ENCODE results near the gene PLCG1. TPM values are rescaled to one million over a fixed set of nuclear protein-coding genes. Genes with fewer than 3 reads are reported as not detected.

Gene PLCG1
- total RNA-seq, 2 experiments from 2014 or later: 395 to 406 TPM

GRCh38 chr20:41182296-41183212 lies 45.2 kb downstream of the PLCG1 start:
- H3K4me1 Mint-ChIP-seq (ENCODE audit: low read depth): peaks cover 15% of the 10 kb centered on the region
- DNase-seq: peak; percentile 22
- ATAC-seq: peak; percentile 39
- H3K4me3 Mint-ChIP-seq: no peak overlapping the region
- ChIA-PET POLR2A (no interaction called here), CTCF (interaction anchor here (1.0 to 2.3 kb wide), 2 partner anchors 10 to 157 kb away, joined by 4 to 7 read pairs; no protein-coding TSS in a partner anchor)
- no peaks in the 10 kb centered on the region for H3K9me3 Mint-ChIP-seq (ENCODE audit: insufficient read depth)
- no peaks in the 10 kb centered on the region for H3K27me3 Mint-ChIP-seq (ENCODE audit: low read depth)
- peak overlapping the region; percentile 17 for H3K27ac Mint-ChIP-seq
- peaks cover 27% of the 10 kb centered on the region for H3K36me3 Mint-ChIP-seq (ENCODE audit: low read depth)

- ChIA-PET CTCF (interaction anchor here (0.9 kb wide), 1 partner anchor 11 kb away, joined by 3 read pairs; no protein-coding TSS in a partner anchor), POLR2A (no interaction called here)
- Mint-ChIP-seq H3K4me1 (ENCODE audit: low read depth) (peaks cover 15% of the 10 kb centered on the region), H3K9me3 (ENCODE audit: insufficient read depth) (no peaks in the 10 kb centered on the region), H3K27ac (no peak overlapping the region), H3K27me3 (ENCODE audit: low read depth) (no peaks in the 10 kb centered on the region), H3K4me3 (no peak overlapping the region), H3K36me3 (ENCODE audit: low read depth) (peaks cover 19% of the 10 kb centered on the region)
- ATAC-seq (no peak), DNase-seq (peak; percentile 20)
These were observed 46.0 kb downstream of the PLCG1 start for GRCh38 chr20:41183391-41183790.

DNA sequence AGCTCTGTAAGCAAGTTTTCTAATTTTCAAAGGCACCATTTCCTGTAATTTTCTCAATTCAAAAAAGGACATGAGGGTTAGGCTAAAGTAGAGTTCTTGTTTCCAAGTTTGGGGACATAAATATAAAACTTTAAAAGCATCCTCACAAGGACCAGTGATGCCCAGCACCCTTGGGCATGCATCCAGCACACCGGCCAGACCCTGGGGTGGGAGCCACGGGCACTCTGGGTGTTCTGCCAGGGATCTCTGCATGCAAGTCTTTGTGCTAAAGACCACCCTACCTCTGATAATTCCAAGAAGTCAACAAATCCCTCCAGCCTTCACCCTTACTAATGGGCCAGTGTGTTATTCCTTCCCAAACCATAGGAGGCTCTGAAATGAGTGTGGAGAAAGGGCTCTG lies 46.5 kb downstream of the PLCG1 start:
- no peak overlapping the region for H3K27ac Mint-ChIP-seq
- ATAC-seq: no peak
- ChIA-PET POLR2A (no interaction called here), CTCF (interaction anchor here (0.9 kb wide), 1 partner anchor 11 kb away, joined by 3 read pairs; no protein-coding TSS in a partner anchor)
- no peak overlapping the region for H3K4me3 Mint-ChIP-seq
- DNase-seq: peak; percentile 11
- H3K27me3 Mint-ChIP-seq (ENCODE audit: low read depth): no peaks in the 10 kb centered on the region
- peaks cover 15% of the 10 kb centered on the region for H3K4me1 Mint-ChIP-seq (ENCODE audit: low read depth)
- H3K9me3 Mint-ChIP-seq (ENCODE audit: insufficient read depth): peaks cover 1% of the 10 kb centered on the region
- peaks cover 14% of the 10 kb centered on the region for H3K36me3 Mint-ChIP-seq (ENCODE audit: low read depth)

GRCh38 chr20:41185013-41185757 lies 47.8 kb downstream of the PLCG1 start:
- no peak for ATAC-seq
- ChIA-PET CTCF (interaction anchor here (1.0 kb wide), 1 partner anchor 12 kb away, joined by 4 read pairs; no protein-coding TSS in a partner anchor), POLR2A (no interaction called here)
- Mint-ChIP-seq H3K4me1 (ENCODE audit: low read depth) (peaks cover 15% of the 10 kb centered on the region), H3K36me3 (ENCODE audit: low read depth) (peaks cover 16% of the 10 kb centered on the region), H3K4me3 (no peak overlapping the region), H3K27ac (no peak overlapping the region), H3K27me3 (ENCODE audit: low read depth) (no peaks in the 10 kb centered on the region), H3K9me3 (ENCODE audit: insufficient read depth) (peaks cover 14% of the 10 kb centered on the region)
- DNase-seq: peak; percentile 19

DNA sequence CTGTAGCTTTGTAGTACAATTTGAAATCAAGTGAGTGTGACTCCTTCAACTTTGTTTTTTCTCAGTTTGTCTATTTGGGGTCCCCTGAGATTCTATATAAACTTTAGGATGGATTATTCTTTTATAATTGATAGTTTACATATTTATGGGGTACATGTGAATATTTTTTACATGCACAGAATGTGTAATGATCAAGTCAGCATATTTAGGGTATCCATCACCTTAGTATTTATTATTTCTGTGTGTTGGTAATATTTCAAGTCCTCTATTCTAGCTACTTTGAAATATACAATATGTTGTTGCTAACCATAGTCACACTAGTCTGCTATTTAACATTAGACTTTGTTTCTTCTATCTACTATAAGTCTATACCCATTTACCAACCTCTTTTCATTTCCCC lies 50.3 kb downstream of the PLCG1 start:
- no peak for ATAC-seq
- Mint-ChIP-seq H3K27me3 (ENCODE audit: low read depth) (no peaks in the 10 kb centered on the region), H3K4me3 (no peak overlapping the region), H3K27ac (no peak overlapping the region), H3K4me1 (ENCODE audit: low read depth) (no peaks in the 10 kb centered on the region), H3K9me3 (ENCODE audit: insufficient read depth) (peaks cover 14% of the 10 kb centered on the region), H3K36me3 (ENCODE audit: low read depth) (peaks cover 20% of the 10 kb centered on the region)
- ChIA-PET POLR2A (interaction anchor here (1.6 kb wide), 1 partner anchor 11 kb away, joined by 5 read pairs; no protein-coding TSS in a partner anchor), CTCF (interaction anchor here (1.6 kb wide), 1 partner anchor 14 kb away, joined by 6 read pairs; no protein-coding TSS in a partner anchor)
- no peak for DNase-seq

DNA sequence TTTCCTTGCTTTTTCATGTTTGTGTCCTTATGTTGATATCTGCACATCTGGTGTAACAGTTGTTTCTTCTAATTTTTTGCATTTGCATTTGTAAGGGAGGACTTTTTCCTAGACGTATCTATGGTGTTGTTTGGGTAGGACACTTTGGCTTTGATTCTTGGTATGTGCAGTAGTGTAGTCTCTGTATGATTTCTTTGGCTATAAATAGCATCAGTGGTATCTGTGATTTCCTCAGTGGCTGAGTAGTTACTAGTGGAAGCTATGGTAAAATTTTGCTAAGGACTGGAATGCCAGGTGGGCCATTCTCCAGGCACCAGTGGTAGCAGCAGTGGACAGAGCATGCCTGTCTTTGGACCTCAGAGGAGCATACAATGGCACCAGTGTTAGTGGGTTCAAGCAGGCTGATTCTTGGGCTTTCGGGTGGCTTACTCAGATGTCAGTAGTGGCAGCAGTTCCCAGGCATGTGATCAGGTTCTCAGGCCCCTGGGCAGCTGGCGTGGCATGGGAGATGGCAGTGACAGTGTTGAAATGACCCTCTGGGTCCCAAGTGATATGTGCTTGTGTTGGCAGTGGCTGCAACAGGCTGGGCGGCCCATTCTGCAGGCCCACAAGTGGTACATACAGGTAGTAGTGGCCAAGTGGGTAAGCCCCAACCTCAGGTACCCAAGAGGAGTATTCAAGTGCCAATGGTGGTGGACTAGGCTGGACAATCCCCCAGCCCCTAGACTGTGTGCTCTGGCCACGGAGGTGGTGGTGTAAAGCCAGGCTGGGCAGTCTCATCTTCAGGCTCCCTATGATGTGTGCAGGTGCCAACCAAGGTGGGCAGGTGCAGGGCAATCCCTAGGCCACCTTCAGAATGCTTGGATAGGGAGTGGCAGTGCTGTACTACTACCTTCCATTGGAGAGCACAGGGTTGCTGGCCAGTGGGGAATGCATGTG lies 54.5 kb downstream of the PLCG1 start:
- POLR2A ChIA-PET: no interaction called here
- H3K9me3 Mint-ChIP-seq (ENCODE audit: insufficient read depth): peaks cover 14% of the 10 kb centered on the region

GRCh38 chr20:41192575-41192974 lies 55.2 kb downstream of the PLCG1 start:
- H3K27me3 Mint-ChIP-seq (ENCODE audit: low read depth): no peaks in the 10 kb centered on the region
- H3K27ac Mint-ChIP-seq: no peak overlapping the region
- H3K36me3 Mint-ChIP-seq (ENCODE audit: low read depth): peaks cover 33% of the 10 kb centered on the region
- ChIA-PET CTCF (interaction anchor here (0.7 to 1.8 kb wide), 2 partner anchors 19 to 40 kb away, joined by 5 to 7 read pairs; no protein-coding TSS in a partner anchor), POLR2A (no interaction called here)
- DNase-seq: no peak
- H3K9me3 Mint-ChIP-seq (ENCODE audit: insufficient read depth): peaks cover 14% of the 10 kb centered on the region
- no peak overlapping the region for H3K4me3 Mint-ChIP-seq
- peaks cover 13% of the 10 kb centered on the region for H3K4me1 Mint-ChIP-seq (ENCODE audit: low read depth)
- ATAC-seq: no peak

More for the DNA sequence above, 54.5 kb downstream of the PLCG1 start:
- Mint-ChIP-seq H3K27ac (no peak overlapping the region), H3K4me1 (ENCODE audit: low read depth) (peaks cover 13% of the 10 kb centered on the region), H3K36me3 (ENCODE audit: low read depth) (peaks cover 33% of the 10 kb centered on the region), H3K4me3 (no peak overlapping the region), H3K27me3 (ENCODE audit: low read depth) (no peaks in the 10 kb centered on the region)
- no peak for ATAC-seq
- no peak for DNase-seq
- CTCF ChIA-PET: interaction anchor here (0.7 to 0.8 kb wide), 2 partner anchors 19 kb away, joined by 3 to 5 read pairs; no protein-coding TSS in a partner anchor

GRCh38 chr20:41196653-41197225 lies 59.4 kb downstream of the PLCG1 start:
- CTCF ChIA-PET: interaction anchor here (1.0 to 3.5 kb wide), 5 partner anchors 22 to 143 kb away, joined by 3 to 14 read pairs (median 3); no protein-coding TSS in a partner anchor
- Mint-ChIP-seq H3K4me1 (ENCODE audit: low read depth) (peaks cover 15% of the 10 kb centered on the region), H3K9me3 (ENCODE audit: insufficient read depth) (peaks cover 11% of the 10 kb centered on the region), H3K4me3 (no peak overlapping the region), H3K36me3 (ENCODE audit: low read depth) (peaks cover 28% of the 10 kb centered on the region), H3K27me3 (ENCODE audit: low read depth) (no peaks in the 10 kb centered on the region), H3K27ac (no peak overlapping the region)
- ATAC-seq: no peak
- POLR2A ChIA-PET: no interaction called here
- DNase-seq: no peak

DNA sequence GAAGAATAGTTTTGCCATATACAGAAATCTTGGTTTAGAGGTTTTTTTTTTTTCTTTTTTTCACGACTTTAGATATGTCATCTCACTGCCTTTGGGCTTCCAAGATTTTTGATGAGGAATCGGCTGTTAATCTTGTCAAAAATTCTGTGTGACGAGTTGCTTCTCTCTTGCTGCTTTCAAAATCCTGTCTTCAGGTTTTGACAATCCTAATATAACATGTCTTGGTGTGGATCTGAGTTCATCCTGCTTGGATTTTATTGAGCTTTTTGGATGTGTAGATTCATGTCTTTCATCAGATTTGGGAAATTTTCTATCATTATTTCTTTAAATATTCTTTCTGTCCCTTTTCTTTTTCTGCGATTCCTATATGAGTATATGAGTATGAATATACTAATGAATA lies 61.1 kb downstream of the PLCG1 start:
- DNase-seq: no peak
- Mint-ChIP-seq H3K36me3 (ENCODE audit: low read depth) (peaks cover 24% of the 10 kb centered on the region), H3K4me3 (no peak overlapping the region), H3K9me3 (ENCODE audit: insufficient read depth) (peaks cover 11% of the 10 kb centered on the region), H3K27ac (no peak overlapping the region), H3K27me3 (ENCODE audit: low read depth) (no peaks in the 10 kb centered on the region), H3K4me1 (ENCODE audit: low read depth) (peaks cover 15% of the 10 kb centered on the region)
- POLR2A ChIA-PET: no interaction called here
- CTCF ChIA-PET: interaction anchor here (0.8 kb wide), 1 partner anchor 22 kb away, joined by 3 read pairs; no protein-coding TSS in a partner anchor
- ATAC-seq: no peak

DNA sequence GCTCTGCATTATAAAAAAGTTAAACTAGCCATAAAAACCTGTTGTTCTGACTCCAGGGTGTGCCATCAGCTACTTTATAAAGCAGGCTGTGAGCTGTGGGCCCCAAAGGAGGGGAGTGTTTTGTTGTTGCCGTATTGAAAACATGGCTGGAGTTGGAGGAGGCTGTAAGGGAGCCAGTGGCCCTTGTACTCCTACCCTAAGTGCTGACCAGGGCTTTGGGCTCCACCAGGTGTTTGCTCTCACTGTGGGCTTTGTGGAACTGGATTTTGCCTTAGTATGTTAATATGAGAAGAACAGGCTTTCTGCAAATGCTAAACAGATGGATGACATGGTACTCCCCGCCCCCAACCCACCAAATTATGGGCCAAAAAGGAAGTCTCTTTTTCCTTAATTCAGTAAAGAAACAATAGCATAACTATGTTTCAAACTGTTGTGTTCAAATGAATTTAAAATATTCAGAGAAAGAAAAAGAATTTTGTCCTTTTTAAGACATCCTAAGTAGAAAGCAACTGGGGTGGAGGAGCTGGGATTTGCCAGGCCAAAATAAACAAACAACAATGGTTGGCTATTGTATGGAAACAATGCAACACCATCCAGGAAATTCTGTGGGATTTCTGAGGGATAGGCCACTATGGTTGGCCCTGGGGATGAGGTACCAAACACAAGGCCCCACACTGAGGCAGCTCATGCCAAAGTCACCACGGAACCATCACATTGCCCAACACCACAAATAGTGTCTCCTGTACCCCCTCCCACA lies 63.3 kb downstream of the PLCG1 start:
- DNase-seq (no peak), ATAC-seq (no peak)
- Mint-ChIP-seq H3K27me3 (ENCODE audit: low read depth) (no peaks in the 10 kb centered on the region), H3K36me3 (ENCODE audit: low read depth) (peaks cover 21% of the 10 kb centered on the region), H3K27ac (no peak overlapping the region), H3K4me1 (ENCODE audit: low read depth) (peaks cover 7% of the 10 kb centered on the region), H3K9me3 (ENCODE audit: insufficient read depth) (peaks cover 11% of the 10 kb centered on the region), H3K4me3 (no peak overlapping the region)
- ChIA-PET CTCF (interaction anchor here (1.2 kb wide), 1 partner anchor 140 kb away, joined by 3 read pairs; the partner anchor contains the start of gene LPIN3), POLR2A (no interaction called here)
